Calu3 (cell line): Measurements from ENCODE around the gene MBTD1. TPM values are rescaled to one million over a fixed set of nuclear protein-coding genes. Genes with fewer than 3 reads are reported as not detected.
"Not testable (repeated sequence)": the region's sequence is repeated elsewhere in the genome, so short reads cannot be mapped to it uniquely, and the experiment has no call there.

Experiments used
- BruUV-seq: library from RNA; stranded (reverse); fragments of 400-500 nt; replicated peaks from 2 replicates; lab custom pipeline; 2021; lab: Mats Ljungman, UMichigan
- CTCF ChIA-PET: fragments of 300-600 bp; sonication (Branson Sonifier 250); formaldehyde crosslinking; loops from one replicate; lab custom pipeline; 2022; ENCODE audit warnings: antibody characterized with exemption; lab: Charles Lee
- DNase-seq: peaks from one replicate; pipeline ENCODE4 v3.0.0; 2022
- H3K27ac Mint-ChIP-seq: one replicate; pipeline ENCODE4 v1.8.0; 2022; ENCODE audit warnings: mixed read lengths; ENCODE audit not compliant: unreplicated experiment
- H3K27me3 Mint-ChIP-seq: one replicate; pipeline ENCODE4 v1.8.0; 2022; ENCODE audit warnings: mixed read lengths; ENCODE audit not compliant: unreplicated experiment
- H3K36me3 Mint-ChIP-seq: one replicate; pipeline ENCODE4 v1.8.0; 2022; ENCODE audit warnings: mild to moderate bottlenecking, moderate library complexity, mixed read lengths; ENCODE audit not compliant: insufficient read depth, unreplicated experiment
- H3K4me1 Mint-ChIP-seq: one replicate; pipeline ENCODE4 v1.8.0; 2022; ENCODE audit warnings: mild to moderate bottlenecking, low read depth, mixed read lengths; ENCODE audit not compliant: unreplicated experiment
- H3K4me3 Mint-ChIP-seq: one replicate; pipeline ENCODE4 v1.8.0; 2022; ENCODE audit warnings: mild to moderate bottlenecking, low read depth, moderate library complexity, mixed read lengths; ENCODE audit not compliant: unreplicated experiment
- H3K9me3 Mint-ChIP-seq: one replicate; pipeline ENCODE4 v1.8.0; 2022; ENCODE audit warnings: low read depth, mixed read lengths; ENCODE audit not compliant: unreplicated experiment
- CTCF ChIP-seq: fragments of 200-600 bp; IDR thresholded peaks from one replicate; pipeline ENCODE4 v1.8.0; 2022; ENCODE audit warnings: antibody characterized with exemption; ENCODE audit not compliant: unreplicated experiment
- intact Hi-C: fragments of 100-400 bp; cut with micrococcal nuclease; formaldehyde crosslinking; loops from one replicate; pipeline ENCODE4 v1.10.0; 2022; ENCODE audit not compliant: unreplicated experiment
- total RNA-seq: library from RNA; stranded (reverse); gene quantifications from 2 replicates; pipeline ENCODE4 v1.2.3, GENCODE V29; 2022

The MBTD1 gene
- total RNA-seq, 1 experiment from 2014 or later: 38.4 TPM

GRCh38 chr17:51180486-51180885, 79.4 kb downstream of the MBTD1 start:
- DNase-seq: no peak
- H3K27me3 Mint-ChIP-seq: no peaks in the 10 kb centered on the region
- no TSS peak for BruUV-seq
- intact Hi-C loops: no loop called here
- no peak overlapping the region for H3K27ac Mint-ChIP-seq
- H3K4me3 Mint-ChIP-seq: no peak overlapping the region
- H3K36me3 Mint-ChIP-seq: peaks cover 54% of the 10 kb centered on the region
- H3K9me3 Mint-ChIP-seq: no peaks in the 10 kb centered on the region
- no peak for TF ChIP-seq CTCF
- CTCF ChIA-PET: interaction anchor here (0.7 kb wide), 1 partner anchor 509 kb away, joined by 3 read pairs; no protein-coding TSS in a partner anchor
- H3K4me1 Mint-ChIP-seq: no peaks in the 10 kb centered on the region

DNA sequence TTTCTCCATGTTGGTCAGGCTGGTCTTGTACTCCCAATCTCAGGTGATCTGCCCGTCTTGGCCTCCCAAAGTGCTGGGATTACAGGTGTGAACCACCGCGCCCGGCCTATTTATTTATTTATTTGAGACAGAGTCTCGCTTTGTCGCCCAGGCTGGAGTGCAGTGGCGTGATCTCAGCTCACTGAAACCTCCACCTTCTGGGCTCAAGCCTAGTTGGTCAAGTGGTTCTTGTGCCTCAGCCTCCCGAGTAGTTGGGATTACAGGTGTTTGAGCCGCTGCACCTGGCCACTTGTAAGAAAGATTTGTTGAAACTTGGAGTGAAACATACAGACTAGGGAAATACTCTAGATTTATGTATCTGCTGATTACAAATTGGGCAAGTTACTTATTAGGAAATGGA, 87.8 kb downstream of the MBTD1 start:
- peaks cover 25% of the 10 kb centered on the region for H3K4me1 Mint-ChIP-seq
- BruUV-seq, intact Hi-C loops, CTCF ChIA-PET, H3K4me3 Mint-ChIP-seq, H3K9me3 Mint-ChIP-seq, H3K27ac Mint-ChIP-seq, H3K27me3 Mint-ChIP-seq, DNase-seq: not testable (repeated sequence)
- peaks cover 86% of the 10 kb centered on the region for H3K36me3 Mint-ChIP-seq

DNA sequence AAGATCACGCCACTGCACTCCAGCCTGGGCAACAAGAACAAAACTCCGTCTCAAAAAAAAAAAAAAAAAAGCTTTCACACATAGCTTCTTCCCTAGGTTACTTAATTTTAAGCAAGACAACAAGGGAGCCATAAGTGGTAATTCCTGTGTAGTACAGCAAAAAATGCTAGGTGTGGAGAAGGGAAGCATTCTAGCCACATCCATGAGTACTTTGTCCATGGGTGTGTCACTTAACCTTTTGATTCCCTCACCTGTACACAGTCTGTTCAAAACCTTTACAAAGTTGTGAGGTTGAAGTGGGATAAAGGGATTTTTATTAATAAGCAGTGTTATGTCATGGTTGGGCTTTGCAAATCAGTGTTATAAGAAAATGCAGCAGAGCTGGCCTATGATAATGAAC, 89.1 kb downstream of the MBTD1 start:
- no peak for DNase-seq
- H3K4me3 Mint-ChIP-seq: no peak overlapping the region
- intact Hi-C loops: no loop called here
- no peak for TF ChIP-seq CTCF
- H3K9me3 Mint-ChIP-seq: no peaks in the 10 kb centered on the region
- CTCF ChIA-PET: no interaction called here
- no TSS peak for BruUV-seq
- no peaks in the 10 kb centered on the region for H3K27me3 Mint-ChIP-seq
- peaks cover 29% of the 10 kb centered on the region for H3K4me1 Mint-ChIP-seq
- no peak overlapping the region for H3K27ac Mint-ChIP-seq
- peaks cover 88% of the 10 kb centered on the region for H3K36me3 Mint-ChIP-seq

- CTCF ChIA-PET: interaction anchor here (0.7 kb wide), 2 partner anchors 87 to 204 kb away, joined by 3 to 8 read pairs; no protein-coding TSS in a partner anchor
- peaks cover 43% of the 10 kb centered on the region for H3K4me1 Mint-ChIP-seq
Measured at GRCh38 chr17:51169340-51169739, 90.5 kb downstream of the MBTD1 start.

More at GRCh38 chr17:51169340-51169739, 90.5 kb downstream of the MBTD1 start:
- H3K9me3 Mint-ChIP-seq: no peaks in the 10 kb centered on the region
- no peak for DNase-seq
- no TSS peak for BruUV-seq
- peak overlapping the region; percentile 10 for H3K27ac Mint-ChIP-seq
- TF ChIP-seq CTCF: no peak
- peaks cover 86% of the 10 kb centered on the region for H3K36me3 Mint-ChIP-seq
- H3K27me3 Mint-ChIP-seq: no peaks in the 10 kb centered on the region
- H3K4me3 Mint-ChIP-seq: no peak overlapping the region
- intact Hi-C loops: no loop called here
